ENCODE results near the gene MARS2.
"Not testable (repeated sequence)": the region's sequence is repeated elsewhere in the genome, so short reads cannot be mapped to it uniquely, and the experiment has no call there.

Gene MARS2

DNA sequence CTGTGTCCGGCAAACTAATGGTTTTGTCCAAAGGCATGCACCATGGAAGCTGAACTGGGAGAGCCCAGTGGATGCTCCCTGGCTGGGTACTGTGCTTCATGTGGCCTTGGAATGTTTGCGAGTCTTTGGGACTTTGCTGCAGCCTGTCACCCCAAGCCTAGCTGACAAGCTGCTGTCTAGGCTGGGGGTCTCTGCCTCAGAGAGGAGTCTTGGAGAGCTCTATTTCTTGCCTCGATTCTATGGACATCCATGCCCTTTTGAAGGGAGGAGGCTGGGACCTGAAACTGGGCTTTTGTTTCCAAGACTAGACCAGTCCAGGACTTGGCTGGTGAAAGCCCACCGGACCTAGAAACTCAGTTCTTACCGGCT, 1.7 kb downstream of the MARS2 start:
- no peak for DNase-seq (ENCODE audit: low read depth in 2 of 2)

- DNase-seq (ENCODE audit: low read depth in 2 of 2), result no peak
Measured at GRCh38 chr2:197707316-197708213, 2.4 kb downstream of the MARS2 start.

GRCh38 chr2:197708331-197708730, 3.2 kb downstream of the MARS2 start:
- DNase-seq (ENCODE audit: low read depth in 2 of 2), result no peak

GRCh38 chr2:197709140-197709539, 4.0 kb downstream of the MARS2 start:
- not testable (repeated sequence) for DNase-seq (ENCODE audit: low read depth in 2 of 2)

DNA sequence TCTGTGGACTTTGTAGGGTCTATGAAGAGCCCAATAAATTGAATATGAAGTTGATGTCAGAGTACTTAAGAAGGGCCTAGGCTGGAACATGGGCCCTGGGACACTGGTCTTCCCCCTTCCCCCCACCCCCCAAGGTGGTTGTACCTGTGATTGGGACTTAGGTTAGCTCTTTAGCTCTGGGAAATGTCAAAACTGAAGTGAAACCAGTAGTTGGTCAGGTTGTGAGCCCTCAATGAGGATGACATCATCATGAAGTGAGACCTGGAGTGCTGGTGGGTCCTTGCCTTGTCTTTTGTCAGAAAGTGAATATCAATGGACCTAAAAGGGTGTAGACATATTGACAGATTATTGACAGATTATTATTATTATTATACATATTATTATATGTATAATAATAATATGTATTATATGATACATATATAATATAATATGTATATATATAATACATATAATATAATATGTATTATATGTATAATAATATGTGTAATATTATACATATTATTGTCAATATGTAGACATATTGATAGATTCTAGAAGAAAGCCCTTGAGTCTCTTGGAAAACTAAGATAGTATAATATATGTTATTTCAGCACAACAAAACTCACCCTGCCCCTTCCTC, 5.4 kb downstream of the MARS2 start:
- no peak for DNase-seq (ENCODE audit: low read depth in 2 of 2)

GRCh38 chr2:197711578-197711977, 6.4 kb downstream of the MARS2 start:
- no peak for DNase-seq (ENCODE audit: low read depth in 2 of 2)

DNA sequence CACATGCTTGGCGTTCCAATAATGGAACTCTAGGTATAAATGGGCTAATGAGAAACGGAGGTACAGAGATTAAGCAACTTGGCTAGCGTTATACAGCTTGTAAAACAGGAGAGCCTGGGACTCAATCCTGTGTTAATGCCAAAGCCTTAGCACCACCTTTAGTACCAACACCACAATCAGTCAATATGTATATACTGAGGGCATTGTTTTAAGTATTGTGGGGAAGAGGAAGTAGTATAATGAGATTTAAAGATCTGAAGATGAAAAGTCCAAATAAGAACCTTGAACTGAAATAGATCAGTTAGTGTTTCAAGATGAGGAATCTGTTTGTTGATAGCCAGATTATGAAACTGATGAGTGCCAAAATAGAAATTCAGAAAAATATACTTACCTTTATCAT, 8.1 kb downstream of the MARS2 start:
- DNase-seq (ENCODE audit: low read depth in 2 of 2), result no peak

DNA sequence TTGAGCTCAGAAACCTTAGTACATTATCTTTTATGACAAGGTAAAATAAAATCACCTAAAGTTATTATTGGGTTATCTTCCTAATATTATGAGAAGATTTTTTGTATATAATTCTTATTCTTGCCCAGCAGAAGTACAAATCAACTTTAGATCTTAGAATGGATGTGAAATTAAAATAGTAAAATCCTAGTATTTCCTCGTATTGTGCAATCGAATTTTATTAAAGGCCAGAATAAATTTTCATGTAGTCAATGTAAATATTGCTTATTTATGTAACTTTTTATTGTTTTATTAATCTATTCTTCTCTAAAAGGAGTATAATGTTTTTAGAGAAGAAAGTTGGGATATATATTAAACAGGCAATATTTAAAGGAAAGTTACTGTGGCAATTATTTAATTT, 12.7 kb downstream of the MARS2 start:
- DNase-seq (ENCODE audit: low read depth in 2 of 2), result no peak

- DNase-seq (ENCODE audit: low read depth in 2 of 2), result no peak
Measured at GRCh38 chr2:197727011-197727410, 21.8 kb downstream of the MARS2 start.

GRCh38 chr2:197728555-197729544, 23.7 kb downstream of the MARS2 start:
- DNase-seq (ENCODE audit: low read depth in 2 of 2), result not testable (repeated sequence)

- DNase-seq (ENCODE audit: low read depth in 2 of 2), result no peak
Measured at GRCh38 chr2:197740200-197740599, 35.0 kb downstream of the MARS2 start.

Data from stimulated activated CD8-positive, alpha-beta memory T cell treated with anti-CD3 and anti-CD28 coated beads, Interleukin-7, amount 100 ng/mL, for 4 hours (primary cell).